H1 (cell line): Measurements from ENCODE around the gene LAMA3.

Experiments used
- CREB1 ChIP-seq: IDR thresholded peaks from 2 replicates; pipeline ENCODE4 v1.6.1; 2012; ENCODE audit warnings: inconsistent platforms
- EZH2 ChIP-seq: fragments of 200-600 bp; sonication (generic); IDR thresholded peaks from 2 replicates; pipeline ENCODE4 v1.7.1; 2012; ENCODE audit warnings: low read depth, mild to moderate bottlenecking, moderate library complexity, low read length, inconsistent platforms; ENCODE audit not compliant: severe bottlenecking
- GABPA ChIP-seq: IDR thresholded peaks from 2 replicates; pipeline ENCODE4 v1.6.1; 2011; ENCODE audit warnings: mild to moderate bottlenecking, low read length, moderate library complexity, borderline replicate concordance; ENCODE audit not compliant: insufficient read depth
- RNF2 ChIP-seq: fragments of 200-900, 300-1000 bp; sonication (generic); IDR thresholded peaks from 2 replicates; pipeline ENCODE4 v1.7.1; 2016; ENCODE audit warnings: borderline replicate concordance, low read depth, mild to moderate bottlenecking, antibody characterized with exemption, low read length; ENCODE audit not compliant: poor library complexity, severe bottlenecking; ENCODE audit errors: missing control alignments

- no peak for TF ChIP-seq RNF2
- TF ChIP-seq EZH2, result no peak
- TF ChIP-seq GABPA, result no peak
- TF ChIP-seq CREB1, result no peak
These were observed 83.2 kb downstream of the LAMA3 start for GRCh38 chr18:23772327-23773024.
